A673 (cell line): ENCODE results near the gene CGREF1.

Source experiments
- EZH2 ChIP-seq: fragments of 200-600 bp; sonication (generic); IDR thresholded peaks from 2 replicates; pipeline ENCODE4 v1.6.1; 2017; ENCODE audit warnings: borderline replicate concordance, low read depth, mild to moderate bottlenecking, mixed read lengths, antibody characterized with exemption, low read length; ENCODE audit not compliant: poor library complexity, severe bottlenecking
- TF ChIP-seq, protein P1 (sequence below): fragments of 300-800, 200-600 bp; sonication (generic); conservative IDR thresholded peaks from 2 replicates; pipeline ENCODE4 v1.5.1; 2017; ENCODE audit warnings: low read depth, mild to moderate bottlenecking, antibody characterized with exemption, low read length, moderate library complexity, mixed read lengths

- TF ChIP-seq, protein P1, sequence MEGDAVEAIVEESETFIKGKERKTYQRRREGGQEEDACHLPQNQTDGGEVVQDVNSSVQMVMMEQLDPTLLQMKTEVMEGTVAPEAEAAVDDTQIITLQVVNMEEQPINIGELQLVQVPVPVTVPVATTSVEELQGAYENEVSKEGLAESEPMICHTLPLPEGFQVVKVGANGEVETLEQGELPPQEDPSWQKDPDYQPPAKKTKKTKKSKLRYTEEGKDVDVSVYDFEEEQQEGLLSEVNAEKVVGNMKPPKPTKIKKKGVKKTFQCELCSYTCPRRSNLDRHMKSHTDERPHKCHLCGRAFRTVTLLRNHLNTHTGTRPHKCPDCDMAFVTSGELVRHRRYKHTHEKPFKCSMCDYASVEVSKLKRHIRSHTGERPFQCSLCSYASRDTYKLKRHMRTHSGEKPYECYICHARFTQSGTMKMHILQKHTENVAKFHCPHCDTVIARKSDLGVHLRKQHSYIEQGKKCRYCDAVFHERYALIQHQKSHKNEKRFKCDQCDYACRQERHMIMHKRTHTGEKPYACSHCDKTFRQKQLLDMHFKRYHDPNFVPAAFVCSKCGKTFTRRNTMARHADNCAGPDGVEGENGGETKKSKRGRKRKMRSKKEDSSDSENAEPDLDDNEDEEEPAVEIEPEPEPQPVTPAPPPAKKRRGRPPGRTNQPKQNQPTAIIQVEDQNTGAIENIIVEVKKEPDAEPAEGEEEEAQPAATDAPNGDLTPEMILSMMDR = no peak
- no peak for TF ChIP-seq EZH2
Measured at GRCh38 chr2:27093430-27094352, 25.2 kb downstream of the CGREF1 start.
